ENCODE measurements around the gene NXPH4.

Gene NXPH4

DNA sequence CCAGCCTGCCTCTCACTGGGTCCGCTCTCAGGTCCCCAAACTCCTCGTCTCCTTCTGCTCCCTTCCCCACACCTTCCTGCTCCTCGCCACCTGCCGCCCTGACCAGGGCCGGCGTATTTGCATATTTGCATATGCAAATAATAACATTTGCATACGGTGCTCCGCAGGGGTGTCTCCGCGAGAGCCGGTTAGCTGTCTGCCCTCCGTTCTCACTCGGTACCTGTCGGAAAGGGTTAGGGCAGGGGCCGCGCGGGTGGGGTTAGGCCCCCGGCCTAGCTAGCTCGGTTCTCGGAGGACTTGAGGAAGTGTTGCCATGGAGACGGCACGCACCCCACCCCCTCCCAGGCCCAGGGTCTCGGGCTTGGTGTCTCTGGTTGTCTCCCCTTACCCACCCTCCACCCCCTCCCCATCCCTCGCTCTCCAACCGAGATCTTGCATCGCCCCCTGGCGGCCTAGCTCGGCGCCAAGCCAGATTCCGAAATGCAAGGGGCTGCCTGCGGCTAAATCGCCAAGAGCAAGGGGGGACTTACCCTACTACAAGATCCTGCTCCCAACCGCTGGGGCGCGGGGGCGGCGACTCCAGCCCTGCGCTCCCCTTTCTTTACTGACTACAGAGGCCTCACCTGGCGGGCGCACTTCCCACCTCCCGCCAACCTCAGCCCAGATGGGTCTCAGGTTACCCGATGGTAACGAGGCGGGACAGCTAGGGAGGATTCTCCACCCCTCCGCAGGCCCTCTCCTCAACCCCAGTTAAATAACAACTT lies 26.3 kb downstream of the NXPH4 start:
- H3K4me3 ChIP-seq (ENCODE audit: low read depth, low read length), result peak overlapping the region; percentile 52
- peak; percentile 72 for DNase-seq (ENCODE audit: low read depth)

DNA sequence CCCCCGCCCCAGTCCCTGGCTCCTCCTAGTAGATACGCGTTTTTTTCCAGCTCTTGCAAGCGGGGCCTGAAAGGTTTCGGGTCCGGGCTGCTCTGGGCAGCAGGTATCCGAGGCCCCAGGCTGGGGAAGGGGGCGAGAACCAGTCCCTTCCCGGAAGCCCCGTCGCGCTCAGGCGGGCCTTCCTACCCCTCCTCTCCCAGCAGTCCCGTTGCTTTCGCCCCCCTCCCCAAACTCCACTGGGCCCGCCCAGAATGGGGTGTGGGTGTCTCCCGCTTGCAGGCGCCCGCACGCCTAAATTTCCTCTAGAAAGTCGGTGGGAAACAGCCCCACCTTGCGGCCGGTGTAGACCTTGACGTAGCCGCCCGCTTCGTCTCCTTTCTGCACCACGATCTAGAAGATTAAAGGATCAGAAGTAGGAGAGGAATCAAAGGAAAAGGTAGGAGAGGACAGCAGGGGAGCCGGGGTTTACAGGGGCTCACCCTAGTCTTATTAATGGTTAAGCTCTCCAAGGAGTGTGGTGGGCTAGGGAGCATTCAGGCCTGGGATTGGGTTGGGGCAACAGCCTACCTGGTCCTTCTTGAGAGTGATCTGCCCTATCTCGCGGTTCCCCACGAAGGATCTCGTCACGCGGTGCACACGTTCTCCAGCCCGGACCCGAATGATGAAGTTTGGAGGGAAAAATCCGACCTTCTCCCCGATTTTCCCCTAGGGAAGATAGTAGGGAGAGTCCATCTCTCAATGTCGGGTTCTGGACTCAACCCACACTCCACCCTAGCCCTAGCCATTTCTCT lies 27.1 kb downstream of the NXPH4 start:
- peak overlapping the region; percentile 52 for H3K4me3 ChIP-seq (ENCODE audit: low read depth, low read length)
- TF ChIP-seq, protein P1, sequence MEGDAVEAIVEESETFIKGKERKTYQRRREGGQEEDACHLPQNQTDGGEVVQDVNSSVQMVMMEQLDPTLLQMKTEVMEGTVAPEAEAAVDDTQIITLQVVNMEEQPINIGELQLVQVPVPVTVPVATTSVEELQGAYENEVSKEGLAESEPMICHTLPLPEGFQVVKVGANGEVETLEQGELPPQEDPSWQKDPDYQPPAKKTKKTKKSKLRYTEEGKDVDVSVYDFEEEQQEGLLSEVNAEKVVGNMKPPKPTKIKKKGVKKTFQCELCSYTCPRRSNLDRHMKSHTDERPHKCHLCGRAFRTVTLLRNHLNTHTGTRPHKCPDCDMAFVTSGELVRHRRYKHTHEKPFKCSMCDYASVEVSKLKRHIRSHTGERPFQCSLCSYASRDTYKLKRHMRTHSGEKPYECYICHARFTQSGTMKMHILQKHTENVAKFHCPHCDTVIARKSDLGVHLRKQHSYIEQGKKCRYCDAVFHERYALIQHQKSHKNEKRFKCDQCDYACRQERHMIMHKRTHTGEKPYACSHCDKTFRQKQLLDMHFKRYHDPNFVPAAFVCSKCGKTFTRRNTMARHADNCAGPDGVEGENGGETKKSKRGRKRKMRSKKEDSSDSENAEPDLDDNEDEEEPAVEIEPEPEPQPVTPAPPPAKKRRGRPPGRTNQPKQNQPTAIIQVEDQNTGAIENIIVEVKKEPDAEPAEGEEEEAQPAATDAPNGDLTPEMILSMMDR (IDR thresholded peaks at IDR 0.05; ENCODE audit: control insufficient read depth, extremely low read depth, insufficient read depth), result peak; percentile 84
- DNase-seq (ENCODE audit: low read depth), result no peak

More for the DNA sequence above, 26.3 kb downstream of the NXPH4 start:
- TF ChIP-seq, protein P1 (IDR thresholded peaks at IDR 0.05; ENCODE audit: control insufficient read depth, extremely low read depth, insufficient read depth), result peak; percentile 69

DNA sequence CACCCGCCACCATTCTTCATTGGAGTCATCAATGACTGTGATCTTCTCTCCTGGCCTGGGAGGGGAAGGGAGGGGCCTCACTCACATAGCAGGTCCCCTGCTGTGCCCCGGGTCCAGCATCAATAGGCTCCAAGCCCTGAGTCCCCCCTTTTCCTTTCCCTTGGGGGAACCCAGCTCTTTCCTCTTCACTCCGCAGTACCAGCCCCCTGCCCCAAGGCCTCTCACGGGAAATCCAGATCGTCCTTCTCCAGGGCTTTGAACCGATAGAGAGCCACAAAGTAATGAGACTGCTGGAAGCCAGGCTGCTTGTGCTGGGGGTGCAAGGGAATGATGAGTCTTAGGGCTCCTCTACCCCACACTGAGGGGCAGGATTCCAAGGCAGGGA lies 27.7 kb downstream of the NXPH4 start:
- DNase-seq (ENCODE audit: low read depth), result no peak
- TF ChIP-seq, protein P1 (IDR thresholded peaks at IDR 0.05; ENCODE audit: control insufficient read depth, extremely low read depth, insufficient read depth), result no peak
- H3K4me3 ChIP-seq (ENCODE audit: low read depth, low read length), result no peak overlapping the region

DNA sequence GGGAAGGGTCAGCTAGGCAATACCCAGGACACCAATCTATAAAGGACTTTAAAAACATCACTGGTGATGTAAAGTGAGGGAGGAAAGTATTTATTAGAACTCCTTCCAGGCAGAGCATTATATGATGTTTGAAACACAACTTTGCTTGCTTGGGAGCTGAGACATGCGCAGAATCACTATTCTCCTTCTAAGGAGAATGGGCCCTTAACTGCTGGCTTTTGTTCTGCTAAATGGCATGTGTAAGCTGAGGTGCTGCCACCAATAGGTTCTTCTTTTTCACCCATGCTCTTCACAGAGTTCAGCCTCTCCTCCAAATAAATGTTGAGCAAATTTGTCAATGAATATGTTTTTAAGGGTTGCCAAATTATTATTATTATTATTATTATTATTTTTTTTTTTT lies 30.4 kb downstream of the NXPH4 start:
- TF ChIP-seq, protein P1 (IDR thresholded peaks at IDR 0.05; ENCODE audit: control insufficient read depth, extremely low read depth, insufficient read depth), result no peak
- H3K4me3 ChIP-seq (ENCODE audit: low read depth, low read length), result no peak overlapping the region
- no peak for DNase-seq (ENCODE audit: low read depth)

DNA sequence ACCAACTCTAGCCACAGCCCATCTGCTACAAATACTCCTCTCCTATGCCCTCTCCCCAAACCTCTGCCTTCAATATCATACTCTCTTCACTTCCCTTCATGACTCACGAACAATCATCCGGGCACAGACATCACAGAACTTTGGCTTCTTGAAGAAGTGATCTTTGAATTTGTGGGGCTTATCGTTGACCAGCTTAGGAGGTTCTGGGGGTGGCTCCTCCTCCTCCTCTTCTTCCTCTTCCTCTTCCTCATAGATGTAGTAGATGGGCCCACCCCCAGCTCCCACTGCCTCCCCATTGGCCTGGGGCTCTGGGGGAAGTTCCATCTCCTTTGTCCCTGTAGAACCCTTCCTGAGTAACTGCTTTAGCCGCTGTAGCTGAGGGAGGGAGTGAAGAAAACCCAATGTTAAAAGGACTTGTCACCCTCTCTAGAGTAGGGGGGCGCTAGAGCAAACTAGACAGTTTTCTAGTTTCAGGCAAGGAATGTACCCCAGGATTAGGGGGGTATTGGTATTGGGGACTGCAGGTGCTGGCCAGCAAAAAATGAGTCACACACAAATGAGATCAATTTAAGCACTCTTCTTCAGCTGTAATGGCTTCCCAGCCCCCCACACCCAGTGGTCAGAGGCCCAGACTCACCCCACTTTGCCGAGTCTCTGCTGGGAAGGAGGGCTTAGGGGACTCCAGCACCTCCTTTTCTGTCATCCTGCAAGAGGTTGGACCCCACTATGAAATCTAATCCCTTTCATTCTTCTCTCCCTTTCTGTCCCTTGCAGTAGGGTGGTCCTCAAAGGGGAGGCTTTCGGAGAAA lies 32.5 kb downstream of the NXPH4 start:
- H3K4me3 ChIP-seq (ENCODE audit: low read depth, low read length), result no peak overlapping the region
- DNase-seq (ENCODE audit: low read depth), result no peak

DNA sequence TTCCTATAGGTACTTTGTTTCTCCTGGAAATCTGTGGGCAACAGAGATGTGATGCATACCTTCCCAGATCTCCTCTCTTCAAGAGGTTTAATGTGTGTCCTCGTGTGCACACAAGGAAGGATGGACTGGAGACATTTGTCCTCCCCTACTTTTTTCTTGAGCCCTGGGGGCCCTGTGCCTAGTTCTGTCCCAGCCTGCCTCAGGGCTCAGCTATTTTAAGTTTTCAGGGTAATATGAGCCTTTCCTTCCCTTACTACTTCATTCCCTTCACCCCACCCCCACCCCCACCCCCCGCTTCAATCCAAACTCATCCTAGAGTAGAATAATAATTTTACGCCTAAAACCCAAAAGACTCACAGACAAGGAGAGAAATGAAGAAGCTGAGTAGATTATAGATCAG lies 33.9 kb downstream of the NXPH4 start:
- no peak overlapping the region for H3K4me3 ChIP-seq (ENCODE audit: low read depth, low read length)
- TF ChIP-seq, protein P1 (IDR thresholded peaks at IDR 0.05; ENCODE audit: control insufficient read depth, extremely low read depth, insufficient read depth), result no peak
- no peak for DNase-seq (ENCODE audit: low read depth)

More for the DNA sequence above, 32.5 kb downstream of the NXPH4 start:
- TF ChIP-seq, protein P1 (IDR thresholded peaks at IDR 0.05; ENCODE audit: control insufficient read depth, extremely low read depth, insufficient read depth), result no peak

Measured in LNCaP clone FGC (cell line).